DOHH2 (cell line): ENCODE results near the gene SDR9C7.

Source experiments
- H3F3A ChIP-seq: fragments of 200-600 bp; sonication (generic), shearing (Covaris generic); 2 replicates; pipeline ENCODE4 v1.6.0; 2016; ENCODE audit warnings: antibody characterized with exemption, mild to moderate bottlenecking; ENCODE audit not compliant: control insufficient read depth, insufficient read depth
- H3K27ac ChIP-seq: fragments of 200-600 bp; sonication (generic); 2 replicates; pipeline ENCODE4 v1.5.1; 2014; ENCODE audit warnings: low read depth, mild to moderate bottlenecking, low read length, moderate library complexity
- H3K27me3 ChIP-seq: fragments of 200-600 bp; sonication (generic); 2 replicates; pipeline ENCODE4 v1.6.1; 2014; ENCODE audit warnings: mild to moderate bottlenecking, low read length, mixed read lengths; ENCODE audit not compliant: control insufficient read depth
- H3K36me3 ChIP-seq: fragments of 200-600 bp; sonication (generic); 2 replicates; pipeline ENCODE4 v1.6.1; 2014; ENCODE audit warnings: mild to moderate bottlenecking, low read length, moderate library complexity, mixed read lengths; ENCODE audit not compliant: control insufficient read depth
- H3K4me1 ChIP-seq: fragments of 200-600 bp; sonication (generic); 2 replicates; pipeline ENCODE4 v1.6.1; 2014; ENCODE audit warnings: mild to moderate bottlenecking, low read length, mixed read lengths; ENCODE audit not compliant: control insufficient read depth
- H3K4me2 ChIP-seq: fragments of 200-600 bp; sonication (generic); 2 replicates; pipeline ENCODE4 v1.6.0; 2014; ENCODE audit warnings: mild to moderate bottlenecking, low read length, moderate library complexity
- H3K4me3 ChIP-seq: fragments of 200-600 bp; sonication (generic); 2 replicates; pipeline ENCODE4 v1.5.1; 2014; ENCODE audit warnings: mild to moderate bottlenecking, low read length, mixed read lengths
- H3K79me2 ChIP-seq: fragments of 200-600 bp; sonication (generic); 2 replicates; pipeline ENCODE4 v1.6.1; 2014; ENCODE audit warnings: mild to moderate bottlenecking, low read length, mixed read lengths; ENCODE audit not compliant: control insufficient read depth
- H3K9me2 ChIP-seq: fragments of 200-600 bp; sonication (generic); replicated peaks from 2 replicates; pipeline ENCODE4 v1.6.1; 2014; ENCODE audit warnings: mild to moderate bottlenecking, low read length, mixed read lengths; ENCODE audit not compliant: control insufficient read depth
- H3K9me3 ChIP-seq: fragments of 200-600 bp; sonication (generic); 2 replicates; pipeline ENCODE4 v1.6.1; 2014; ENCODE audit warnings: antibody characterized with exemption, low read length, mixed read lengths; ENCODE audit not compliant: control insufficient read depth, insufficient read depth
- H4K20me1 ChIP-seq: fragments of 200-600 bp; sonication (generic); 2 replicates; pipeline ENCODE4 v1.6.0; 2014; ENCODE audit warnings: low read depth, mild to moderate bottlenecking, antibody characterized with exemption, low read length, moderate library complexity; ENCODE audit not compliant: control insufficient read depth, insufficient read depth
- CTCF ChIP-seq: fragments of 200-600 bp; sonication (generic); IDR thresholded peaks from one replicate; pipeline ENCODE4 v1.5.1; 2014; ENCODE audit warnings: antibody characterized with exemption, mild to moderate bottlenecking, low read depth, low read length; ENCODE audit not compliant: poor library complexity, severe bottlenecking
- EZH2phosphoT487 ChIP-seq: fragments of 200-600 bp; sonication (generic); IDR thresholded peaks from 2 replicates; pipeline ENCODE4 v1.6.1; 2017; ENCODE audit warnings: borderline replicate concordance, mild to moderate bottlenecking, antibody characterized with exemption, low read length, moderate library complexity, mixed read lengths

The SDR9C7 gene

DNA sequence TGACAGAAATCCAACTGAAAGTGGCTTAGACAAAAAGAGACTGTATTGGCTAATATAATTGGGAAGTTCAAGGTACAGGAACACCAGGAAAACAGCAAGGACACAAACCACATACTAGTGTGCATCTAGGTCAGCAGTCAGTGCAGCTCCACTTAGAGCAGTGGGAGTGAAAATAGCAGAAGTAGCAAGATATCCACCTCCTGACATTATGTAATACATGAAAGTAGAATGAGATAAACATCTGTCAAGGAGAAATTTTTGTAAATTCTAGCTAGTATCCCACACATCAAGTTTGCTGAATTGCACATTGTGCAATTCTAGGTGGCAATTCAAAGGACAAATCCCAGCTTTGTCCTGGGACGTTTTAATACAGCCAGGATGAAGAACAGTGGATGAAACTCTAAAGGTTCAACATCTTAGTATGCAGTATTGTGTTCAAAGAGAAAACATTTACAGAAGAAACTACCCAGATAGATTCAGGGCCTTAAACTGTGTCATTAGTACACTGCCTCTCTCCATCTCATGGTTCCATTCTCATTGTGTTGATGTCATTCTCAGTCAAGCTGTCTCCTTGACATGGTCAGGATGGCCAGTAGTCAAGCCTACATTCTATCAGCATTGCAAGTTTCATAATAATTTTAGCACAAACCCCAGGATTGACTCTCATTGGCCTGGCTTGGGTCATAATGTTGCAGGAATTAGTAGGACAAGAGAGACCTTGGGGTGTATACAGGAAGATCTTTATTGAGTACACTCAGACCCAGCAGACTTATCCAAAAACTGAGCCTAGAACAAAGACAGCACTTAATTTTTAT is 56.8 kb downstream of the SDR9C7 start:
- no peak overlapping the region for H3K4me2 ChIP-seq
- H3F3A ChIP-seq = no peaks in the 10 kb centered on the region
- H3K9me3 ChIP-seq = no peaks in the 10 kb centered on the region
- H4K20me1 ChIP-seq = no peaks in the 10 kb centered on the region
- no peaks in the 10 kb centered on the region for H3K36me3 ChIP-seq
- no peak overlapping the region for H3K4me3 ChIP-seq
- no peak for TF ChIP-seq EZH2phosphoT487
- TF ChIP-seq CTCF = no peak
- H3K27me3 ChIP-seq = no peaks in the 10 kb centered on the region
- H3K4me1 ChIP-seq = no peaks in the 10 kb centered on the region
- no peaks in the 10 kb centered on the region for H3K79me2 ChIP-seq
- no peaks in the 10 kb centered on the region for H3K9me2 ChIP-seq
- no peak overlapping the region for H3K27ac ChIP-seq

DNA sequence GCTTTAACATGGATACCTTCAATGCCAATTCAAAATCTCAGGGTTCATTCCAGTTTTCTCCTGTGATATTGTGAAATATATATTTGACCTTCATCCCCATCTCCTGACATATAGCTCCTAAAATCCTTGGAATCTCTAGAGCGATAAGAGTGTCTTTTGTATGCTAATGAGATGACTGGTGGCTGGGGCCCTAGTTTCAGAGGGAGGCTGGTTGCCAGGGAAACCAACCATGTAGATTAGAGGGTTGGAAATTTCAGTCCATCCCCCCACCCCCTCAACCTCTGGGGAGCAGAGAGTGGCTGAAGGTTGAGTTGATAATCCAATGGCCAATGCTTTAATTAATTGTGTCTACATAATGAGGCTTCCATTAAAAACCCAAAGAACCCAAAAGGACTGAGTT is 59.4 kb downstream of the SDR9C7 start:
- no peak overlapping the region for H3K27ac ChIP-seq

GRCh38 chr12:56873382-56873781 is 60.8 kb downstream of the SDR9C7 start:
- no peak overlapping the region for H3K4me3 ChIP-seq
- TF ChIP-seq CTCF (no peak), EZH2phosphoT487 (no peak)
- no peaks in the 10 kb centered on the region for H3F3A ChIP-seq
- H3K79me2 ChIP-seq = no peaks in the 10 kb centered on the region
- H3K9me2 ChIP-seq = no peaks in the 10 kb centered on the region
- no peaks in the 10 kb centered on the region for H3K36me3 ChIP-seq
- no peaks in the 10 kb centered on the region for H3K27me3 ChIP-seq
- H3K27ac ChIP-seq = no peak overlapping the region
- H3K4me2 ChIP-seq = no peak overlapping the region
- no peaks in the 10 kb centered on the region for H3K9me3 ChIP-seq
- H3K4me1 ChIP-seq = no peaks in the 10 kb centered on the region
- H4K20me1 ChIP-seq = no peaks in the 10 kb centered on the region

More for the DNA sequence above, 59.4 kb downstream of the SDR9C7 start:
- Histone ChIP-seq H3K9me2 (no peaks in the 10 kb centered on the region), H3K36me3 (no peaks in the 10 kb centered on the region), H3K79me2 (no peaks in the 10 kb centered on the region), H3K4me2 (no peak overlapping the region), H3K27me3 (no peaks in the 10 kb centered on the region), H3K9me3 (no peaks in the 10 kb centered on the region), H3F3A (no peaks in the 10 kb centered on the region), H4K20me1 (no peaks in the 10 kb centered on the region), H3K4me3 (no peak overlapping the region), H3K4me1 (no peaks in the 10 kb centered on the region)
- TF ChIP-seq EZH2phosphoT487 (no peak), CTCF (no peak)
